Caco-2 (cell line): ENCODE results near the gene PFKFB4. TPM values are rescaled to one million over a fixed set of nuclear protein-coding genes. Genes with fewer than 3 reads are reported as not detected.

ENCODE experiments used
- BruUV-seq: library from RNA; stranded (reverse); fragments of 400-500 nt; replicated peaks from 2 replicates; lab custom pipeline; 2021; lab: Mats Ljungman, UMichigan
- CTCF ChIA-PET: fragments of 300-600 bp; sonication (Branson Sonifier 250); formaldehyde crosslinking; loops from one replicate; lab custom pipeline; 2022; ENCODE audit warnings: antibody characterized with exemption; lab: Charles Lee
- POLR2A ChIA-PET: fragments of 300-600 bp; sonication (Branson Sonifier 250); formaldehyde crosslinking; loops from one replicate; lab custom pipeline; 2022; ENCODE audit warnings: antibody characterized with exemption; lab: Charles Lee
- DNase-seq, 2 experiments: peaks; one replicate each; pipeline versions ENCODE4 v3.0.0 to v3.0.0-alpha.2; 2020 to 2022
- H3K27me3 ChIP-seq: replicated peaks from 2 replicates; pipeline ENCODE4 v1.6.0; 2011; ENCODE audit warnings: low read length; ENCODE audit not compliant: control insufficient read depth, insufficient read depth
- H3K36me3 ChIP-seq: 2 replicates; pipeline ENCODE4 v1.5.1; 2011; ENCODE audit warnings: low read length; ENCODE audit not compliant: control insufficient read depth, insufficient read depth
- H3K4me1 ChIP-seq: fragments of 250-450 bp; sonication (Bioruptor Pico); 2 replicates; pipeline ENCODE4 v1.5.1; 2020; ENCODE audit warnings: mild to moderate bottlenecking
- H3K4me3 ChIP-seq: 2 replicates; pipeline ENCODE4 v1.5.1; 2011; ENCODE audit warnings: low read depth, mild to moderate bottlenecking, control low read depth, low read length
- H3K9me3 ChIP-seq: fragments of 250-450 bp; sonication (Bioruptor Pico); 2 replicates; pipeline ENCODE4 v1.5.1; 2020; ENCODE audit warnings: mild to moderate bottlenecking, moderate library complexity
- H3K27ac Mint-ChIP-seq: one replicate; pipeline ENCODE4 v1.8.0; 2022; ENCODE audit warnings: mixed read lengths; ENCODE audit not compliant: unreplicated experiment
- H3K27me3 Mint-ChIP-seq: one replicate; pipeline ENCODE4 v1.8.0; 2022; ENCODE audit warnings: mixed read lengths; ENCODE audit not compliant: insufficient read depth, unreplicated experiment
- H3K36me3 Mint-ChIP-seq: one replicate; pipeline ENCODE4 v1.8.0; 2022; ENCODE audit warnings: mild to moderate bottlenecking, mixed read lengths; ENCODE audit not compliant: insufficient read depth, unreplicated experiment
- H3K4me1 Mint-ChIP-seq: one replicate; pipeline ENCODE4 v1.8.0; 2022; ENCODE audit warnings: low read depth, mixed read lengths; ENCODE audit not compliant: unreplicated experiment
- H3K4me3 Mint-ChIP-seq: one replicate; pipeline ENCODE4 v1.8.0; 2022; ENCODE audit warnings: mild to moderate bottlenecking, moderate library complexity, mixed read lengths; ENCODE audit not compliant: unreplicated experiment
- H3K9me3 Mint-ChIP-seq: one replicate; pipeline ENCODE4 v1.8.0; 2022; ENCODE audit warnings: mixed read lengths; ENCODE audit not compliant: unreplicated experiment
- CTCF ChIP-seq, 2 experiments: fragments of 200-600 bp in 1 of 2; IDR thresholded peaks; 1 replicate in 1 of 2; 2 replicates in 1 of 2; pipeline versions ENCODE4 v1.5.1 to v1.8.0; 2011 to 2022; ENCODE audit warnings: antibody characterized with exemption in 1 of 2, control low read depth in 1 of 2, inconsistent platforms in 1 of 2, low read depth in 1 of 2, low read length in 1 of 2, mild to moderate bottlenecking in 1 of 2, moderate library complexity in 1 of 2; ENCODE audit not compliant: insufficient read depth in 1 of 2, severe bottlenecking in 1 of 2, unreplicated experiment in 1 of 2
- intact Hi-C: fragments of 100-400 bp; cut with micrococcal nuclease; formaldehyde crosslinking; loops from one replicate; pipeline ENCODE4 v1.10.0; 2022; ENCODE audit not compliant: unreplicated experiment
- total RNA-seq: library from RNA; stranded (reverse); gene quantifications from 2 replicates; pipeline ENCODE4 v1.2.3, GENCODE V29; 2022

Gene PFKFB4
- total RNA-seq, 1 experiment from 2014 or later: 11.2 TPM

GRCh38 chr3:48591886-48592518, 35.4 kb upstream of the PFKFB4 start:
- Histone ChIP-seq H3K27me3 (no peaks in the 10 kb centered on the region), H3K36me3 (no peaks in the 10 kb centered on the region), H3K4me3 (no peak overlapping the region), H3K9me3 (no peaks in the 10 kb centered on the region), H3K4me1 (peaks cover 8% of the 10 kb centered on the region; the same call in 1 of the 2 replicates)
- H3K36me3 Mint-ChIP-seq: peaks cover 11% of the 10 kb centered on the region
- ChIA-PET POLR2A (no interaction called here), CTCF (no interaction called here)
- intact Hi-C loops: no loop called here
- BruUV-seq: no TSS peak
- no peak overlapping the region for H3K4me3 Mint-ChIP-seq
- no peak for TF ChIP-seq CTCF (IDR thresholded peaks at IDR 0.05; ENCODE audit: insufficient read depth in 1 of 2, low read depth in 1 of 2, low read length in 1 of 2, severe bottlenecking in 1 of 2, unreplicated experiment in 1 of 2)
- no peak for DNase-seq
- H3K4me1 Mint-ChIP-seq: peaks cover 15% of the 10 kb centered on the region
- H3K27me3 Mint-ChIP-seq: no peaks in the 10 kb centered on the region
- H3K9me3 Mint-ChIP-seq: no peaks in the 10 kb centered on the region
- H3K27ac Mint-ChIP-seq: no peak overlapping the region

GRCh38 chr3:48591436-48591835, 34.8 kb upstream of the PFKFB4 start:
- no TSS peak for BruUV-seq
- no peaks in the 10 kb centered on the region for H3K27me3 Mint-ChIP-seq
- Histone ChIP-seq H3K9me3 (no peaks in the 10 kb centered on the region), H3K4me1 (peaks cover 8% of the 10 kb centered on the region; the same call in 1 of the 2 replicates), H3K4me3 (no peak overlapping the region), H3K27me3 (no peaks in the 10 kb centered on the region), H3K36me3 (no peaks in the 10 kb centered on the region)
- DNase-seq: no peak
- POLR2A ChIA-PET: no interaction called here
- H3K4me3 Mint-ChIP-seq: no peak overlapping the region
- no peak for TF ChIP-seq CTCF (IDR thresholded peaks at IDR 0.05; ENCODE audit: insufficient read depth in 1 of 2, low read depth in 1 of 2, low read length in 1 of 2, severe bottlenecking in 1 of 2, unreplicated experiment in 1 of 2)
- H3K36me3 Mint-ChIP-seq: peaks cover 6% of the 10 kb centered on the region
- no peaks in the 10 kb centered on the region for H3K9me3 Mint-ChIP-seq
- intact Hi-C loops: no loop called here
- peaks cover 15% of the 10 kb centered on the region for H3K4me1 Mint-ChIP-seq
- CTCF ChIA-PET: interaction anchor here (1.0 kb wide), 1 partner anchor 43 kb away, joined by 4 read pairs; no protein-coding TSS in a partner anchor
- no peak overlapping the region for H3K27ac Mint-ChIP-seq

- DNase-seq: no peak
- Mint-ChIP-seq H3K4me1 (peaks cover 8% of the 10 kb centered on the region), H3K36me3 (no peaks in the 10 kb centered on the region), H3K4me3 (no peak overlapping the region), H3K27ac (no peak overlapping the region), H3K27me3 (no peaks in the 10 kb centered on the region), H3K9me3 (no peaks in the 10 kb centered on the region)
- POLR2A ChIA-PET: no interaction called here
- no peak overlapping the region for H3K4me3 ChIP-seq
- TF ChIP-seq CTCF (IDR thresholded peaks at IDR 0.05; ENCODE audit: insufficient read depth in 1 of 2, low read depth in 1 of 2, low read length in 1 of 2, severe bottlenecking in 1 of 2, unreplicated experiment in 1 of 2): no peak
- no peaks in the 10 kb centered on the region for H3K36me3 ChIP-seq
- no peaks in the 10 kb centered on the region for H3K4me1 ChIP-seq
- H3K27me3 ChIP-seq: no peaks in the 10 kb centered on the region
- no TSS peak for BruUV-seq
- CTCF ChIA-PET: no interaction called here
- intact Hi-C loops: no loop called here
- H3K9me3 ChIP-seq: no peaks in the 10 kb centered on the region
These were observed 31.6 kb upstream of the PFKFB4 start for GRCh38 chr3:48588230-48588629.
